ENCODE results near the gene ATG7. TPM values are rescaled to one million over a fixed set of nuclear protein-coding genes. Genes with fewer than 3 reads are reported as not detected.

The ATG7 gene
- polyA plus RNA-seq, 2 of the 4 experiments (the other 2 are of a cell fraction), result 27.2 to 41.2 TPM

GRCh38 chr3:11583235-11583634 is 311.0 kb downstream of the ATG7 start:
- Histone ChIP-seq H3K27ac (no peak overlapping the region), H3K4me2 (no peak overlapping the region), H3K9me3 (no peaks in the 10 kb centered on the region), H3K4me1 (peaks cover 14% of the 10 kb centered on the region; the same call in 2 of the 3 replicates), H3K4me3 (no peak overlapping the region)
- FAIRE-seq (no peak), DNase-seq (ENCODE audit: low read depth in 1 of 2, low spot score in 1 of 2) (no peak), ATAC-seq (no peak)
- POLR2A ChIA-PET, result no interaction called here
- TF ChIP-seq ZFP36 (IDR thresholded peaks at IDR 0.05; ENCODE audit: borderline replicate concordance, partially characterized antibody) (no peak), GATA3 (IDR thresholded peaks at IDR 0.05; ENCODE audit: borderline replicate concordance) (no peak), PHF8 (IDR thresholded peaks at IDR 0.05; ENCODE audit: borderline replicate concordance, low read depth) (no peak), MAZ (IDR thresholded peaks at IDR 0.05; ENCODE audit: borderline replicate concordance, low read depth, low read length) (no peak), NPAS2 (CRISPR knock-in tag; IDR thresholded peaks at IDR 0.05; ENCODE audit: borderline replicate concordance) (no peak), TFCP2L1 (CRISPR knock-in tag; IDR thresholded peaks at IDR 0.05) (no peak), REST (IDR thresholded peaks at IDR 0.05) (no peak)
- CTCF ChIA-PET, result interaction anchor here (1.2 kb wide), 1 partner anchor 20 kb away, joined by 3 read pairs; no protein-coding TSS in a partner anchor

DNA sequence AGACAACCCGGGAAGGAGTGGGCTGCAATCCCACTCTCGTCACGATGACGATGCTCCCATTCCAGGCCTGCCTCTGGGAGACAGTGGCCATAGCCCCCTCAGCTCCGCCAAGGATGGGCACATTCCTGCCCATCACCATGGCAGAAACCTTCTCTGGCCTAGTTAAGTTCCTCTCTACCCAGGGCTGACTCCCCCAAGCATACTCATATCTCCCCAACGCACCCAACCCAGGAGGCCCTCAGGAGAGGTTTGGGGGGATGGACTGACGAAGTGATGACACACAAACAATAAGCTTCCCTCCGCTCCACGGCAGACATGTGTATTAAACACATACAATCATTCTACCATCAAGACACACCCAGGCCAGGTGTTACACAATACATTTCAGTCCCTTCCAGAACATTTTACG is 311.4 kb downstream of the ATG7 start:
- Histone ChIP-seq H3K4me2 (no peak overlapping the region), H3K9me3 (no peaks in the 10 kb centered on the region), H3K4me3 (no peak overlapping the region), H3K4me1 (peaks cover 14% of the 10 kb centered on the region; the same call in 2 of the 3 replicates), H3K27ac (no peak overlapping the region)
- 78% methylated on average over 10 of the region's 10 CpGs for WGBS (ENCODE audit: missing lambda C conversion rate)
- ChIA-PET CTCF (interaction anchor here (1.2 kb wide), 1 partner anchor 20 kb away, joined by 3 read pairs; no protein-coding TSS in a partner anchor), POLR2A (no interaction called here)
- no peak for DNase-seq (ENCODE audit: low read depth in 1 of 2, low spot score in 1 of 2)
- no peak for FAIRE-seq
- no peak for TF ChIP-seq TFCP2L1 (CRISPR knock-in tag; IDR thresholded peaks at IDR 0.05)
- TF ChIP-seq ZSCAN20 (CRISPR knock-in tag; IDR thresholded peaks at IDR 0.05), result no peak
- no peak for TF ChIP-seq JUNB (IDR thresholded peaks at IDR 0.05)
- TF ChIP-seq PHF8 (IDR thresholded peaks at IDR 0.05; ENCODE audit: borderline replicate concordance, low read depth), result no peak
- TF ChIP-seq CHD2 (IDR thresholded peaks at IDR 0.05; ENCODE audit: low read length, partially characterized antibody), result no peak
- no peak for TF ChIP-seq JUN (IDR thresholded peaks at IDR 0.05)
- TF ChIP-seq, protein P1, sequence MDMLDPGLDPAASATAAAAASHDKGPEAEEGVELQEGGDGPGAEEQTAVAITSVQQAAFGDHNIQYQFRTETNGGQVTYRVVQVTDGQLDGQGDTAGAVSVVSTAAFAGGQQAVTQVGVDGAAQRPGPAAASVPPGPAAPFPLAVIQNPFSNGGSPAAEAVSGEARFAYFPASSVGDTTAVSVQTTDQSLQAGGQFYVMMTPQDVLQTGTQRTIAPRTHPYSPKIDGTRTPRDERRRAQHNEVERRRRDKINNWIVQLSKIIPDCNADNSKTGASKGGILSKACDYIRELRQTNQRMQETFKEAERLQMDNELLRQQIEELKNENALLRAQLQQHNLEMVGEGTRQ (IDR thresholded peaks at IDR 0.05), result no peak
- TF ChIP-seq HEYL (CRISPR knock-in tag; IDR thresholded peaks at IDR 0.05), result no peak
- no peak for TF ChIP-seq POLR2AphosphoS2 (conservative IDR thresholded peaks at IDR 0.05; ENCODE audit: low read length)
- no peak for TF ChIP-seq HOXA7 (CRISPR knock-in tag; IDR thresholded peaks at IDR 0.05)
- TF ChIP-seq FOSL2 (IDR thresholded peaks at IDR 0.05), result no peak
- TF ChIP-seq FOSL2 (CRISPR knock-in tag; IDR thresholded peaks at IDR 0.05), result no peak
- TF ChIP-seq, protein P2, sequence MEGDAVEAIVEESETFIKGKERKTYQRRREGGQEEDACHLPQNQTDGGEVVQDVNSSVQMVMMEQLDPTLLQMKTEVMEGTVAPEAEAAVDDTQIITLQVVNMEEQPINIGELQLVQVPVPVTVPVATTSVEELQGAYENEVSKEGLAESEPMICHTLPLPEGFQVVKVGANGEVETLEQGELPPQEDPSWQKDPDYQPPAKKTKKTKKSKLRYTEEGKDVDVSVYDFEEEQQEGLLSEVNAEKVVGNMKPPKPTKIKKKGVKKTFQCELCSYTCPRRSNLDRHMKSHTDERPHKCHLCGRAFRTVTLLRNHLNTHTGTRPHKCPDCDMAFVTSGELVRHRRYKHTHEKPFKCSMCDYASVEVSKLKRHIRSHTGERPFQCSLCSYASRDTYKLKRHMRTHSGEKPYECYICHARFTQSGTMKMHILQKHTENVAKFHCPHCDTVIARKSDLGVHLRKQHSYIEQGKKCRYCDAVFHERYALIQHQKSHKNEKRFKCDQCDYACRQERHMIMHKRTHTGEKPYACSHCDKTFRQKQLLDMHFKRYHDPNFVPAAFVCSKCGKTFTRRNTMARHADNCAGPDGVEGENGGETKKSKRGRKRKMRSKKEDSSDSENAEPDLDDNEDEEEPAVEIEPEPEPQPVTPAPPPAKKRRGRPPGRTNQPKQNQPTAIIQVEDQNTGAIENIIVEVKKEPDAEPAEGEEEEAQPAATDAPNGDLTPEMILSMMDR (IDR thresholded peaks at IDR 0.05), result no peak
- no peak for TF ChIP-seq HMGXB4 (CRISPR knock-in tag; IDR thresholded peaks at IDR 0.05; ENCODE audit: borderline replicate concordance)
- TF ChIP-seq EP300 (IDR thresholded peaks at IDR 0.05), result no peak
- no peak for TF ChIP-seq GATA3 (IDR thresholded peaks at IDR 0.05; ENCODE audit: borderline replicate concordance)
- TF ChIP-seq EHMT2 (IDR thresholded peaks at IDR 0.05; ENCODE audit: low read depth), result no peak
- TF ChIP-seq SREBF2 (IDR thresholded peaks at IDR 0.05), result no peak
- TF ChIP-seq ZC3H11A (IDR thresholded peaks at IDR 0.05), result no peak
- TF ChIP-seq KDM5A (IDR thresholded peaks at IDR 0.05), result no peak
- ATAC-seq, result no peak

Measured in A549 (cell line).